ENCODE measurements around the gene RNLS.

- TF ChIP-seq POLR2AphosphoS5 (IDR thresholded peaks at IDR 0.05) (no peak), POLR2A (IDR thresholded peaks at IDR 0.05) (no peak), CTCF (IDR thresholded peaks at IDR 0.05) (no peak), EP300 (IDR thresholded peaks at IDR 0.05) (no peak)
These were observed 154.1 kb downstream of the RNLS start for GRCh38 chr10:88428976-88429375.

All from sigmoid colon (tissue), 4 donors.